HUES6 (cell line): ENCODE data around the gene MCTP1.
A peak's percentile ranks its signal among the peaks of the same experiment; 100 is the strongest.

Experiments
- H3K27ac ChIP-seq: 2 replicates; pipeline ENCODE4 v1.7.0; 2013; ENCODE audit warnings: low read depth, mild to moderate bottlenecking, low read length, inconsistent platforms
- H3K27me3 ChIP-seq: 2 replicates; pipeline ENCODE4 v1.6.1; 2013; ENCODE audit warnings: low read length; ENCODE audit not compliant: control insufficient read depth, insufficient read depth
- H3K36me3 ChIP-seq: 2 replicates; pipeline ENCODE4 v1.6.1; 2013; ENCODE audit warnings: low read length; ENCODE audit not compliant: control insufficient read depth, insufficient read depth
- H3K4me1 ChIP-seq: 2 replicates; pipeline ENCODE4 v1.6.1; 2013; ENCODE audit warnings: low read length; ENCODE audit not compliant: control insufficient read depth, insufficient read depth
- H3K4me3 ChIP-seq: 2 replicates; pipeline ENCODE4 v1.5.1; 2013; ENCODE audit warnings: low read depth, low read length
- H3K9ac ChIP-seq: one replicate; pipeline ENCODE4 v1.6.1; 2013; ENCODE audit warnings: mild to moderate bottlenecking, low read length
- H3K9me3 ChIP-seq: 2 replicates; pipeline ENCODE4 v1.6.1; 2013; ENCODE audit warnings: low read depth, low read length; ENCODE audit not compliant: control insufficient read depth, insufficient read depth

The MCTP1 gene

DNA sequence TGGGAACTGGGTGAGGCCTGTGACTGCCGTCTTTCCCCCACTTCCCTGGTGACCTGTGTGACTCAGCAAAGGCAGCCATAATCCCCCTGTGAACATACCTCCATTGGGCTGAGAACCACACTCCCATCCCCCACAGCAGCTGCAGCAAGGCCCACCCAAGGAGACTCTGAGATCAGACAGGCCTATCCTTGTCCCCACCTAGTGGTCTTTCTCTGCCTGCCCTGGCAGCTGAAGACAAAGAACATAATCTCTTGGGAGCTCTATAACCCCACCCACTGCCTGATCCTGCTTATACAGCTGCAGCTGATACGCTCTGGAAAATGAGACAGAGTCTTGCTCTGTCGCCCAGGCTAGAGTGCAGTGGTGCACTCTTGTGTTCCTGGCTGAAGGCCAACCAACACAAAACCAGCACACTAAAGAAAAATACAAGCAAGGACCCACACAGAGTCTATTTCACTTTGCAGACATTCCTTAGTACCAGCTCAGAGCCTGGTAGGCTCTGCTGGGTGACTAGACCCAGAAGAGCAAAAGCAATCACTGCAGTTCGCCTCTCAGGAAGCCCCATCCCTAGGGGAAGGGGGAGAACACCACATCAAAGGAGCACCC lies 106.7 kb downstream of the MCTP1 start:
- Histone ChIP-seq H3K27ac (peak overlapping the region; percentile 75), H3K9ac (peak overlapping the region; percentile 30), H3K27me3 (no peaks in the 10 kb centered on the region), H3K4me1 (peaks cover 30% of the 10 kb centered on the region), H3K4me3 (0 out of 2 replicates have a peak overlapping the region, but pooled peaks have one; percentile 1), H3K9me3 (no peaks in the 10 kb centered on the region), H3K36me3 (no peaks in the 10 kb centered on the region)

DNA sequence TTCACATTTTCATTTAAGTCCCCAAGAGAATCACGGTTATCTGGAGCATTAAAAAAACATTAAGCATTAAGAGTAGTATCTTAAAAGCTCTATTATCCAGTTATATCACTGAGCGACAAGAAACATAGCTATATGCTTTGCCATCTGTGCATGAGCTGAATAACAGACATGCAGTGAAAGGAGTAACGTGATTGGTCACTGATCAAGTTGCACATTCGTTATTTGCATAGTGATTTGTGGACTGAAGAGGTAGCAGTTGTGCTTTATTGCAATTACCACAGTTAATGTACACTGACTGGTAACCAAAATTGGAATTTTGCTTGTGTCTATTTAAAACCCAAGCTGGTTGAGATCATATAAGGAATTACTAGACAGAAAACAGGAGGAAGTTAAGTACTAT lies 107.4 kb downstream of the MCTP1 start:
- peak overlapping the region; percentile 75 for H3K27ac ChIP-seq

DNA sequence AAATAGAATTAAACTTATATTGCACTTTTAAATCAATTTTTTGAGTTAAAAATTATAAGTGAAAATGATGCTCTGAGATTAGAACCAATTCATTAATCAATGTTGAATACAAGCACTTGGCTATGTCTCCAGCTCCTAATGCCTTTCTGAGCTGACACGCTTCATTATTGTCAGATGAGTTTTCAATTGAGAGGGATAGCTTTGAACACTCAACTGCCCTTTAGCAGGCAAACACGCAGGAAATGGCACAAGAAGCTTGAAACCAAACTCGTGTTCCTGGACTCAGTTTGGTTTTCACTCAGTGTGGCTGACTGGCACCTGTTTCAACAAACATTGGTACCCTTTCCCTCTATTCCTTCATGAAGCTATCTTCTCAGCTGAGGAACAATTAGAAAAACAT lies 109.8 kb downstream of the MCTP1 start:
- no peaks in the 10 kb centered on the region for H3K27me3 ChIP-seq
- H3K4me3 ChIP-seq = no peak overlapping the region
- H3K36me3 ChIP-seq = no peaks in the 10 kb centered on the region
- no peaks in the 10 kb centered on the region for H3K9me3 ChIP-seq
- no peak overlapping the region for H3K9ac ChIP-seq
- peaks cover 35% of the 10 kb centered on the region for H3K4me1 ChIP-seq
- H3K27ac ChIP-seq = no peak overlapping the region

More for the DNA sequence above, 107.4 kb downstream of the MCTP1 start:
- H3K9me3 ChIP-seq = no peaks in the 10 kb centered on the region
- peaks cover 36% of the 10 kb centered on the region for H3K4me1 ChIP-seq
- no peaks in the 10 kb centered on the region for H3K27me3 ChIP-seq
- H3K36me3 ChIP-seq = no peaks in the 10 kb centered on the region
- no peak overlapping the region for H3K9ac ChIP-seq
- 0 out of 2 replicates have a peak overlapping the region, but pooled peaks have one; percentile 1 for H3K4me3 ChIP-seq

DNA sequence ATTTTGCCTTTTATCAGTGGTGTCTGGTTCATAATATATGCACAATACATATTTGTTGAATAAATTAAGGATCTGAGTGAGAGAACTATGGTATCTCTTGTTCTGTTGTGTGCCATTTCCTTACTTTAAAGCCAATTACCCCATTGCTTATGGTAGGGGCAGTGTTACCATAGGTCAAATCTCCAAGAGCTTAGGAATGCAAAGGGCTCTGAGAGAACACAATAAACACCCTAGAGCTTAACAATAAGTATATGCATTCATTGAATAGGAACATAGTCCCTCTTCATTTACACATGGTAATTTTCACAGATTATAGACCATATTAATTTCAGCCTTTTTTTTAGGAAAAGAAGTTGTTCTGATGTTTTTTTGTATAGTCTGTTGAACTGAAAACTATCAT lies 112.2 kb downstream of the MCTP1 start:
- no peak overlapping the region for H3K9ac ChIP-seq
- no peaks in the 10 kb centered on the region for H3K36me3 ChIP-seq
- H3K27me3 ChIP-seq = no peaks in the 10 kb centered on the region
- H3K9me3 ChIP-seq = no peaks in the 10 kb centered on the region
- H3K4me1 ChIP-seq = peaks cover 22% of the 10 kb centered on the region
- H3K4me3 ChIP-seq = no peak overlapping the region
- H3K27ac ChIP-seq = no peak overlapping the region

- Histone ChIP-seq H3K27ac (no peak overlapping the region), H3K9ac (no peak overlapping the region), H3K4me1 (no peaks in the 10 kb centered on the region), H3K36me3 (no peaks in the 10 kb centered on the region), H3K4me3 (no peak overlapping the region), H3K27me3 (no peaks in the 10 kb centered on the region), H3K9me3 (no peaks in the 10 kb centered on the region)
Measured at GRCh38 chr5:95164861-95165260, 120.0 kb downstream of the MCTP1 start.

- Histone ChIP-seq H3K27ac (no peak overlapping the region), H3K9ac (no peak overlapping the region), H3K4me1 (no peaks in the 10 kb centered on the region), H3K4me3 (no peak overlapping the region), H3K9me3 (no peaks in the 10 kb centered on the region), H3K27me3 (no peaks in the 10 kb centered on the region), H3K36me3 (no peaks in the 10 kb centered on the region)
Measured at GRCh38 chr5:95163079-95163478, 121.8 kb downstream of the MCTP1 start.

DNA sequence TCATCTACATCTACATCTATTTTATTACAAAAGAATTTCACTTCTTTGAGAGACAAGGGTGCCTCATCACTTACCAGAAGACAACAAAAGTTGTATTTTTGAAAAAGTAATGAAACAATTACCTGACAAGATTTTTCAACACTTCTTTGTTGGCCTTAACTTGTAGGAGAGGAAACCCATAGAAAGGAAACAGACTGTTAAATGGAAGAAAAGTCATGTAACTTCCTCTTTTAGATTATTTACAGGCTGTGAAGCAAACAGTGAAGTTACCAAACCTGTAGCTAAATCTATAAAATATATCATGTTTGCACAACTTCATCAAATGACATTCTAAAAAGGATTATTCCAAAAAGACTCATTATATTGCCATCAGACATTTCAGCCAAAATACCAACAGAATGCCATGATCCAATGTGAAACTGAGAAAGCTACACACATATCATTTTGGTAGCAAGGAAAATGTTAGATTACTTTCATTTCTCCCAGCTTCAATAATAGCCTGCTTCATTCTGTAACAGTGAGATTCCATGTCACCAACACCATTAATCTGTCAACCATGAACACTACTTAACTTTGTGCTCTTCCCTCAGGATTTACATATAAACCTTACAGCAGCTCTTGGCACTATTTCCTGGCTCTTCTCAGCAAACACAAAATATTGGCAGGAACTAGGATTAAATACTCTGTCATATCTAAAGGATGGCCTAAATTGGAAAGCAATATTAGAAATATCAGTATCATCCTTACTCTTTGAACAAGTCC lies 122.5 kb downstream of the MCTP1 start:
- Histone ChIP-seq H3K9me3 (no peaks in the 10 kb centered on the region), H3K27me3 (no peaks in the 10 kb centered on the region), H3K9ac (no peak overlapping the region), H3K4me3 (no peak overlapping the region), H3K36me3 (no peaks in the 10 kb centered on the region), H3K4me1 (no peaks in the 10 kb centered on the region), H3K27ac (no peak overlapping the region)

DNA sequence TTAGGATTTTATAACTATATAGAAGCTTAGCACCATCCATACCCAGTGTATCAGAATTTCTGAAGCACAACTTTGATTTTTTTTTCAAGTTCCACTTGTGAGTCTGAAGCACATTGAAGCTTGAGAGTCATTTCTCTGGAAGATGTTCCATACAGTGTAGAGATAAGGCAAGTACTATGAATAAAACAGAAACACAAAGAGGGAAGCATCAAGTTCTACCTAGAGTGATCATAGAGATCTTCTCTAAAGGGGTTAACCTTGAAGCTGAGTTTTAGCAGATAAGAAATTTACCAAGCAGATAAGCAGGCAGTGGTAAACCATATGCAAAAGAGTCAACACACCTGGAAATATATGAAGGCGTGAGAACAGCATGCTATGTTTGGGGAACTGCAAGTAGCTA lies 125.3 kb downstream of the MCTP1 start:
- H3K4me1 ChIP-seq = no peaks in the 10 kb centered on the region
- H3K9me3 ChIP-seq = no peaks in the 10 kb centered on the region
- H3K36me3 ChIP-seq = no peaks in the 10 kb centered on the region
- H3K9ac ChIP-seq = no peak overlapping the region
- no peak overlapping the region for H3K4me3 ChIP-seq
- no peaks in the 10 kb centered on the region for H3K27me3 ChIP-seq
- no peak overlapping the region for H3K27ac ChIP-seq

- Histone ChIP-seq H3K4me1 (no peaks in the 10 kb centered on the region), H3K4me3 (no peak overlapping the region), H3K27me3 (no peaks in the 10 kb centered on the region), H3K9ac (no peak overlapping the region), H3K36me3 (no peaks in the 10 kb centered on the region), H3K27ac (no peak overlapping the region), H3K9me3 (no peaks in the 10 kb centered on the region)
Measured at GRCh38 chr5:95155888-95156287, 129.0 kb downstream of the MCTP1 start.

- H3K9ac ChIP-seq = no peak overlapping the region
- no peak overlapping the region for H3K27ac ChIP-seq
Measured at GRCh38 chr5:95153511-95153910, 131.4 kb downstream of the MCTP1 start.

DNA sequence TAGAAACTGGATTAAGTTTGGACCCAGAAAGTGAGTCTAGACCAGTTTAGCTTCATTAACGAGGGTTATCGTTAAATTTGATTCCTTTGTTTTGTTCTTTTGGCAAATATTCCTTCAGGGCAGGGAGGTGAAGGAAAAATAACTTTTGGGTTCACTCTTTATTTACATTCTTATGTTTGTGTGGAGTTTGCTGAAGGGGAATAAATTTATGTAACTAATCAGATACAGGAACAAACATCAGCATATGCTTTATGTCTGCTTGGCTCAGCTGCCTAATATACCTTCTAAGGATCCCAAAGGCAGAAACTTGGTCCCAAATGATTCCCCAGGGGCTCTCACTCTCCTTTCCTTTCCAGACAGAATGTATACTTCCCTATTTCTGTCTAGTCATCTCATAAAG lies 132.4 kb downstream of the MCTP1 start:
- Histone ChIP-seq H3K9ac (no peak overlapping the region), H3K27ac (no peak overlapping the region), H3K36me3 (no peaks in the 10 kb centered on the region), H3K9me3 (peaks cover 3% of the 10 kb centered on the region; the same call in 1 of the 2 replicates), H3K4me3 (no peak overlapping the region), H3K27me3 (no peaks in the 10 kb centered on the region), H3K4me1 (no peaks in the 10 kb centered on the region)

More at GRCh38 chr5:95153511-95153910, 131.4 kb downstream of the MCTP1 start:
- no peaks in the 10 kb centered on the region for H3K9me3 ChIP-seq
- no peaks in the 10 kb centered on the region for H3K4me1 ChIP-seq
- H3K36me3 ChIP-seq = no peaks in the 10 kb centered on the region
- no peaks in the 10 kb centered on the region for H3K27me3 ChIP-seq
- H3K4me3 ChIP-seq = no peak overlapping the region
